ENCODE data around the gene PTPRH. TPM values are rescaled to one million over a fixed set of nuclear protein-coding genes. Genes with fewer than 3 reads are reported as not detected.

The PTPRH gene
- total RNA-seq, 1 donor from 2014 or later, result 6.3 TPM

DNA sequence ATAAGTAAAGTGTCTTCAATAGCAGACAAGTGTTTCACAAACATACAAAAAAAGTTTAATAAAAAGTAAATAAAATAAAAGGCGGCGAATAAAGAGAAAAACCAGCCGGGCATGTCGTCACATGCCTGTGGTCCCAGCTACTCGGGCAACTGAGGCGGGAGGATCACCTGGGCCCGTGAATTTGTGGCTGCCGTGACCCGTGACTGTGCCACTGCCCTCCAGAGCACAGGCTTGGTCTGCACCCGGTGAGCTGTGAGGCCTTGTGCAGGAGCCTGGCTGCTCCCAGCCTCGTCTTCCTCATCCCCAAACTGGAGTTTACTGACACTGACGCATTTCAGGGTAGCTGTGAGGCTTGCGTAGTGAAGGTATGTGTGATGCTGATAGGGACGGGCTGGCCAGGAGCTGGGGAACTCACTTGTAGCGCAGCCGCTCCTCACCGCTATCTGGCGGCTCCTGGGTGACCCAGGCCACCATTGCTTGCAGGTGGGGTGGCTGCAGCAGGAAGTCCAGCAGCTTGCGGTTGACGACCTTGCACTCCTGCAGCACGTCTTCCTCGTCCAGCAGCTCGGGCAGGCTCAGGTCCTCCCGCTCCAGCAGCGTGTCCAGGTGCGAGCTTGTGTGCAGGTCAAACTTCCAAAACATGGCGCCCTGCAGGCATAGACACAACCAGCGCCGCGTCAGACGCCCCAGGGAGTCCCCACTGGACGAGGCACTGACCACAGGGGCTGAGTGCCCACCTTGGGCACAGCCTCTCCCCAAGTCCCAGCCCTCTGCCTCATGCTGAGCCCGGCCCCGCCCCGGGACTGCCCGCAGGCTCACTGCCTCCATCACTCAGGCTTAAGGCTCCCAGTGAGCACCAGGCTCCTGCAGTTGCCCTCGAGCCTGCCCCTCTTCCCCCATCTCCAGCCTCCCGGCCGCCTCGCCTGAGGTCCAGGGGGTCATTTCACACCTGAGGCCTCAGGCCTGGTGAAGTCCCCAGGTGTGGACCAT, 37.5 kb upstream of the PTPRH start:
- no peak for DNase-seq (ENCODE audit: low spot score)
- ATAC-seq, result no peak

DNA sequence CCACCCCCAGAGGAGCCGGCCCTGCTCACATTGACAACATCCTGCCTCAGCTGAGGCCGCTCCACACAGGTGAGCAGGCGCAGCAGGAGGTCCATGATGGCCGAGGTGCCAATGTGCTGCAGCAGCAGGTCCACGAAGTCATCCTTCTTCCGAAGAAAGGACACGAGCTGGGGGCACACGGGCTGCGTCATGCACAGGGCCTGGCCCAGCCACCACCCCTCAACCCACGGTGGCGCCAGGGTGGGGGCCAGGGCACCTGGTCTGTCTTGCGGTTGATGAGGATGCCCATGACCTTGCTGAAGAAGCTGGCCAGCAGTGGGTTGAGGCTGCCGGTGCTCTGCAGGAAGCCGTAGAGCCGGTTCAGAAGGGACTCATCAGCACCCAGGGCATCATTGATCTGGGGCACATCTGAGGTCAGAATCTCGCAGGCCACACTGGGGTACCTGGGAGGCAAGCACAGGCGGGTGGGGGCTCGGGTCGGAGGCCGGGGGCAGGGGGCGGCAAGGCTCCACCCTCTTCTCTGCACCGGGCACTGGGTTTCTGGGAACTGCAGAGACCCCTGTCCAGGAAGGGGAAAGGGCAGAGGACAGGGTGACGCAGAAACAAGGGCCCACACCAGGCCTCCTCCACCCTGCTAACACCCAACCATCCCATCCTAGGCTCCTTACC, 36.1 kb upstream of the PTPRH start:
- DNase-seq (ENCODE audit: low spot score), result no peak
- ATAC-seq, result no peak

GRCh38 chr19:55244004-55244680, 34.8 kb upstream of the PTPRH start:
- DNase-seq (ENCODE audit: low spot score) (no peak), ATAC-seq (no peak)

- DNase-seq (ENCODE audit: low spot score) (no peak), ATAC-seq (no peak)
Measured at GRCh38 chr19:55242517-55242916, 33.2 kb upstream of the PTPRH start.

DNA sequence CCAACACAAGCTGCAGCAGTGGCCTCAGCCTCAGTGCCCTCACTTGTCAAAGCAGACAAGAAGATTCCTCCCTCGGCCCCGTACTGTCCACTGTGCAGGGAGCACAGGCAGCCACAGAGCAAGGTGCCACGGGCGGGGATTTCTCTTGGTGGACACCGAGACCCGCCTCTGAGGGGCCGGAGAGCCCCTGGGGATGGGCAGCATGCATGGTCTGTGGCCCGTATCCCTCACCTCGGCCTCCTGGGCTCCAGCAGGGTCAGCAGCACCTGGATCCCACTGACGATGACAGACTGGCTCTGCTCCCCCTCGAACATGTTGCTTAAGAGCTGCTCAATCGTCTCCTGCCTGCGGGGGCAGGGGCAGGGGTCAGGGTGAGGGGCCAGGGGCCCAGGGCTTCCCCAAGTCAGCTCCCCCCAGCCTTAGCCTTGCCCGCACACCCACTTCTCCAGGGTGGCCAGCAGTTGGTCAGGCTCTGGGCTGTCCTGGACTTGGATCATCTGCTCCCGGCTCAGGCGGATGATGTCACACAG, 32.7 kb upstream of the PTPRH start:
- no peak for DNase-seq (ENCODE audit: low spot score)
- ATAC-seq, result no peak

DNA sequence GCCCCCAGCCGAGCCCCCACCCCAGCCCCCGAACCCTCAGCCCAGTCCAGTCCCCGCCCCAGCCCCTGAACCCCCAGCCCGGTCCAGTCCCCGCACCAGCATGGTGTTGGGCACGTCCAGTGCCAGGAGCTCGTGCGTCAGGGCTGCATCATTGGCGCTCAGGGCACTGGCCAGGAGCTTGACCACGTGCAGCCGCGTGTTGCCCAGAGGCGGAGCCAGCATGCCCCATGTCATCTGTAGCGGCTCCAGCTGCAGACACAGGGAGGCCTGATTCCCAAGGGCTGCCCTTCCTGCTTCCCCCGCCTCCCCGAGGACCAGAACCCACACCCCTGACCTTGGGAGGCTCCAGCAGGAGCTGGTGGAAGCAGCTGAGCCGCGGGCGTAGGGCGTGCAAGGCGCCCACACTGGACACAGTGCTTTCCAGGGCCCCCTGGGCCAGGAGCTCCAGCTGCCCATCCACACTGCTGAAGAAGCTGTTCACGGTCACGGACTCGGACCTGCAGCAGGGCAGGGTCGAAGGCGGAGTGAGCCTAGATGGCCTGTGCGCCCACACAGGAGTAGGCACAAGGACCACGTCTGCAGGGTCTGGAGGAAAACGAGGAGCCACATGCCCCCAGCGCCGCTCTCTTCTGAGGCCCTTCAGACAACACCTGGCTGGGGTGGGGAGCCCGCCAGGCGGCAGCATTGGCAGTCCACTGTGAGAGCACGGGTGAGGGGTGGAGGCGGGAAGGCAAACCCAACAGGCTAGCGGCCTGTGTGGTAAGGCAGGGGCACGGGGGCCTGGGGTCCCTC, 32.0 kb upstream of the PTPRH start:
- ATAC-seq, result no peak
- no peak for DNase-seq (ENCODE audit: low spot score)

GRCh38 chr19:55240713-55241020, 31.4 kb upstream of the PTPRH start:
- ATAC-seq (no peak), DNase-seq (ENCODE audit: low spot score) (no peak)

GRCh38 chr19:55239004-55239403, 29.7 kb upstream of the PTPRH start:
- no peak for DNase-seq (ENCODE audit: low spot score)
- ATAC-seq, result no peak

- ATAC-seq (no peak), DNase-seq (ENCODE audit: low spot score) (no peak)
Measured at GRCh38 chr19:55238030-55238429, 28.7 kb upstream of the PTPRH start.

GRCh38 chr19:55232986-55233385, 23.7 kb upstream of the PTPRH start:
- no peak for DNase-seq (ENCODE audit: low spot score)
- ATAC-seq, result no peak

DNA sequence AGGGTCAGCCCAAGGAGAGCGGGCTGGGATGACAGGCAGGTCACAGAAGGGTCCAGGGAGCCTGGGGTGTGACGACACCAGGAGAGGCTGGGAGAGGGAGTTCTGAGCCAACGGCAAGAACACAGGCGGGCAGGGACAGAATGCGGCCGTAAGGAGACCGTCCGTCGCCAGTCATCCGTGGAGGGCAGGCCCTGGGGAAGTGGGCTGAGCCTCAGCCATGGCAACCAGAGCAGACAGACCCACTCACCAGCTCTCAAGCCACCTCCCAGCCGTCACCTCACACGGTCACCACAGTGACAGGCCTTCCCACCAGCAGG, 22.9 kb upstream of the PTPRH start:
- no peak for ATAC-seq
- no peak for DNase-seq (ENCODE audit: low spot score)

DNA sequence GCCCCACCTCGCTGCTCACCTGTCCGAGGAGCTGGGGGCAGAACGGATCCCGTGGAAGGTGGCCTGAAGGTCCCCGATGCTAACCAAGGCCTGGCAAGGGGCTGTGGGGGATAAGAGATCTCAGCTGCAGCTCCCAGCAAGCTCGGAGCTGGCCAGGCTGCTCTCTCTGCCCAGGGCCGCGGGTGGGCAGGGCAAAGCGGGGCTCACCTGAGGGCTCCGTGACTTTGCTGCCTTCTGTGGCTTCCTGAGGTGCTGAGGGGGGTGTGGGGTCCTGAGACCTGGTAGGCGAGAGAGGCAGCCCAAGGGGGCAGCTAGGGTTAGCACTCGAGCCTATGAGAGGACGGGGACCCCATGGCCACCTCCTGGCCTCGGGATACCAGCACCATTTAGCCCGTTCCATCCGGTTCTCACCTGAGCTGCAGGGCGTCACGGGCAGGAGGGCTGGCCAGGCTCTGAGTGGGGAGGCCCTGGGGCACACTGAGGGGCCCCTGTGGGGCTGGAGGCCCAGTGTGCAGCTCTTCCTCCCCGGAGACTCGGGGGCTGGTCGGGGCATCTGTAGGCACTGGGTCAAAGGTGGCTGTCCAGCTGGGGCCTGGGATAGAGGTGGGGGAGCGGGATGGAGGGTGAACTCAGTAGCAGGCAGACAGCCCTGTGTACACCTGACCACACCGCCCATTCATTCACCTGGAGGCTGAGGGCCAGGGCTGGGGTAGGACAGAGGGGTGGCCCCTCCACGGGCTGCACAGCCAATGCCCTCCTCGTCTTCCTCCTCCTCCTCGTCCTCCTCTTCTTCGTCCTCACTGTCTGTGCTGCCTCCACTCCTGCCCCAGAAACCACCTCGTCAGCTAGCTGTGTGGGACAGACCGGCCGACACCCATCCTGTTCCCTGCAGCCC, 22.3 kb upstream of the PTPRH start:
- DNase-seq (ENCODE audit: low spot score), result no peak
- ATAC-seq, result no peak

- ATAC-seq (no peak), DNase-seq (ENCODE audit: low spot score) (no peak)
Measured at GRCh38 chr19:55230780-55231179, 21.5 kb upstream of the PTPRH start.

DNA sequence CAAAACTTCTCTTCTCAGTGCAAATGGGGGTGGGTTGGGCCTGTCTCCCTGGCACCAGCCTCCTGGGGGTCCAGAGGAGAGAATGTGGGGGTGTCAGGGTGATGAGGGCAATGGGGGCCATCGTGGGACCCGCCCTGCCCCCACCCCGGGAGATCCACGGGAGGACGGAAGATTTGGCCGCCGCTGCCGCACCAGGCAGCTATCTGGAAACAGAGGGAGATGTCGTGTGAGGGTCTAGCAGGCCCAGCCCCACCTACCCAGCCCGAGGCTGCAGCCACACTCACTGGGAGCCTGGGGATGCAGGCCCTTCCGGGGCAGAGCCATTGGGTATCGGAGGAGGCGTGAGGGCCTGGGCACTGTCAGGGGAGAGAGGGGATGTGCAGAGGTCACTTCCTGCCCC, 21.0 kb upstream of the PTPRH start:
- no peak for ATAC-seq
- no peak for DNase-seq (ENCODE audit: low spot score)

GRCh38 chr19:55229789-55230182, 20.5 kb upstream of the PTPRH start:
- DNase-seq (ENCODE audit: low spot score), result no peak
- no peak for ATAC-seq

GRCh38 chr19:55229145-55229788, 20.0 kb upstream of the PTPRH start:
- DNase-seq (ENCODE audit: low spot score) (no peak), ATAC-seq (peak; percentile 34)

DNA sequence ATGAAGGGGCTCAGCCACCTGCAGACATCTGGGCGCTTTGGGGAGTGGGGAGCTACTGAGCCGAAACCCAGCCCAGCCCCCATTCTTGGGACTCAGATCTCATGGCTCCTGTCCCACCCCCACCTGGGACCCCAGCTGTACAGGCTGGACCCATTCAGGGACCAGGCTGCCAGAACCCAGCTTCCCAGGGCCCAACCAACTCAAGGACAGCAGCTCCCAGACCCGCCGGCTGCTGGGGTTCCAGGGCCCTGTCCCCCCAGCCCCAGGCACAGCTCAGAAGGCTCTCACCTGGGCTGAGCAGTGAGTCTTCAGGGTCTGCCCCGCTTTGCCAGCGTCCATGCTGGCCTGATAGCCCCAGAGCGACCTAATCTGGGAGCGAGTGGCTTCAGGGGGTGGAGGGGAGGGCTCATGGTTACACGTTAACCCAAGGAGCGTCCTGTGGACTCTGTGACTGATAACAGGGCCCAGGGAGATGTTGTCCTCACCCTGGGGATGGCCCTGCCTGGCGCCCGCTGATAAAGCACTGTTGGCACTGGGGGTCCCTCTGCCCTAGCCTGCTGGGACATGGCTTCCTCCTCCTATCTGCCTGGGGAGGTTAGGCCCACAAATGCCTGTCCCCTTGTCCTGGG, 19.2 kb upstream of the PTPRH start, which contains the start of gene TMEM86B:
Gene TMEM86B, minus strand, starts transcription at position 361 of the 629 bp plus-strand sequence. Its CDS starts 22 bp downstream, at position 339.
- peak; percentile 83 for DNase-seq (ENCODE audit: low spot score)
- peak; percentile 92 for ATAC-seq

DNA sequence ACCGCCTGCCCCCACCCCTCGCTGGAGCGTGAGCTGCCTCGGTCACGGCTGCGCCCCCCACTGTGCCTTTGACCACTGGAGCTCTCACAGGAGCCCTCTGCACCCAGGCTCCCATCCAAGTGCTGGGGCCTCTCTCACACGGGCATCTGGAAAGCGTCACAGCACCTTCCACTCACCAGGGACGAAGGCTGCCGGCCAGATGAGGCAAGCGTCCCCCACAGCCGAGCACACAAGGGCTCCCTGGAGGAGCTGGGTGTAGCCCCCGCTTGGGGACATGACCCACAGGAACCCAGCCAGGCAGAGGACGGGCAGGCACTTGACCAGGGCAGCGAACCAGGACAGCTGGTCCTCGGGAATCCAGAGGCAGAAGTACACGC, 18.7 kb upstream of the PTPRH start:
- peak; percentile 46 for ATAC-seq
- DNase-seq (ENCODE audit: low spot score), result no peak
